ENCODE results near the gene TRABD.

The TRABD gene

DNA sequence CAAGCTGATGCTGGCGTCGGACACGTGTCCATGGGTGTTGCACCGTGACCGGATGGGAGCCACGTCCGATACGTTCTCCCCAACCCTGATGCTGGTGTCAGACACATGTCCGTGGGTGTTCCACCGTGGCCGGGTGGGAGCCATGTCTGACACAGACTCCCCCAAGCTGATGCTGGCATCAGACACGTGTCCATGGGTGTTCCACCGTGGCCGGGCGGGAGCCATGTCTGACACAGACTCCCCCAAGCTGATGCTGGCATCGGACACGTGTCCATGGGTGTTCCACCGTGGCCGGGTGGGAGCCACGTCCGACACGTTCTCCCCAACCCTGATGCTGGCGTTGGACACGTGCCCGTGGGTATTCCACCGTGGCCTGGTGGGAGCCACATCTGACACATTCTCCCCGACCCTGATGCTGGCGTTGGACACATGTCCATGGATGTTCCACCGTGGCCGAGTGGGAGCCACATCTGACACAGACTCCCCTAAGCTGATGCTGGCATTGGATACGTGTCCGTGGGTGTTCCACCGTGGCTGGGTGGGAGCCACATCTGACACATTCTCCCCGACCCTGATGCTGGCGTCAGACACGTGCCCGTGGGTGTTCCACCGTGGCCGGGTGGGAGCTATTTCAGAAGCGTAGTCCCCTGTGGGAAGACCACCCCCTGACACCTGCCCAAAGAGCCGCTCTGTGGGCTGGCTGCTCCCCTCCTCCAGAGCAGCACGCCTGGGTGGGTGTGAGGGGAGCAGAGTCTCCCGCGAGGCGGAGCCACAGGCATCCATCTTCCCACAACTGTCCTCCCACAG is 35.1 kb downstream of the TRABD start:
- H3K36me3 ChIP-seq (replicated peaks; ENCODE audit: insufficient read depth, low read length): no peaks in the 10 kb centered on the region

DNA sequence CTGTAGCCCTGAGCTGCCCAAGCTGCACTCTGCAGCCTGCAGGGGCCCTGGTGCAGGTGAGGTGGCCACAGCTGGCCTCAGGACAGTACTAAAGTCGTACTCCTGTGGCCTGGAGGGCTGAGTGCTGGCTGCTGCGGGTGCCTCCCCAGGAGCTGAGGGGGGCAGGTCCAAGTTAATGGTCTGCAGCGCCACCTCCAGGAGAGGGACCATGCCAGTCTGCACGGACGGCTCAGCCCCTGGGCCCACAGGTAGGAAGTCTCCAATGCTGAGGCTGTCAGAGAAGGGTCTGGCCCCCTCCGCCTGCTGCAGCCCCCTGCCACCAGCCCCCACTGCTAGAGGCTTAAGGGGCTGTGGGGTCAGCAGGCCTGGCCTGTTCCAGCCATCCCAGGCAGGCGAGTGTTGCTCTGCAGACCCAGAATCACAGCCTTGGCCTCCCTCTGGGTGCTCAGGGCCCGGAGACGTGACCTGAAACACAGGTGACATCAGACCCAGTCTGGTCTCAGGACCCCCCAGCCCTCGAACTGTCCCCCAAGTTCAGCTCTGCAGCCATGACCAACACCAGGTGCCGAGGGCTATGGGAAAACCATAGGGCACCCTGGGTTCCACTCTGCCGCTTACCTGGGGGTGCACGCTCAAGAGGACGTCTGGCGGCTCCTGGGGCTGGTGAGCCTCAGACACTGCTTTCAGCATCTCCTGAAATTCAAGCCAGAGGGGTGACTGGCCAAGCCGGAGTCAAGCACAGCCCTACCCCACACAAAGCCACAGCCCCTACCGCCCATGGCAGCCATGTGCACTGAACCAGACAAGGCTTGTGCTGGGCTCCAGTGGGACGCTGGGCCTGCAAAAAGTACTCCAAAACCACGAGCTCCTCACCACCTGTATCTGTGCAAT is 35.9 kb downstream of the TRABD start:
- no peaks in the 10 kb centered on the region for H3K36me3 ChIP-seq (replicated peaks; ENCODE audit: insufficient read depth, low read length)
- H3K4me2 ChIP-seq (ENCODE audit: low read depth, low read length): no peak overlapping the region
- TF ChIP-seq, protein P1, sequence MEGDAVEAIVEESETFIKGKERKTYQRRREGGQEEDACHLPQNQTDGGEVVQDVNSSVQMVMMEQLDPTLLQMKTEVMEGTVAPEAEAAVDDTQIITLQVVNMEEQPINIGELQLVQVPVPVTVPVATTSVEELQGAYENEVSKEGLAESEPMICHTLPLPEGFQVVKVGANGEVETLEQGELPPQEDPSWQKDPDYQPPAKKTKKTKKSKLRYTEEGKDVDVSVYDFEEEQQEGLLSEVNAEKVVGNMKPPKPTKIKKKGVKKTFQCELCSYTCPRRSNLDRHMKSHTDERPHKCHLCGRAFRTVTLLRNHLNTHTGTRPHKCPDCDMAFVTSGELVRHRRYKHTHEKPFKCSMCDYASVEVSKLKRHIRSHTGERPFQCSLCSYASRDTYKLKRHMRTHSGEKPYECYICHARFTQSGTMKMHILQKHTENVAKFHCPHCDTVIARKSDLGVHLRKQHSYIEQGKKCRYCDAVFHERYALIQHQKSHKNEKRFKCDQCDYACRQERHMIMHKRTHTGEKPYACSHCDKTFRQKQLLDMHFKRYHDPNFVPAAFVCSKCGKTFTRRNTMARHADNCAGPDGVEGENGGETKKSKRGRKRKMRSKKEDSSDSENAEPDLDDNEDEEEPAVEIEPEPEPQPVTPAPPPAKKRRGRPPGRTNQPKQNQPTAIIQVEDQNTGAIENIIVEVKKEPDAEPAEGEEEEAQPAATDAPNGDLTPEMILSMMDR (IDR thresholded peaks at IDR 0.05; ENCODE audit: low read length): no peak
- TF ChIP-seq EZH2 (optimal IDR thresholded peaks at IDR 0.05; ENCODE audit: low read depth, low read length): no peak
- TF ChIP-seq EZH2phosphoT487 (IDR thresholded peaks at IDR 0.05; ENCODE audit: low read length): no peak
- no peaks in the 10 kb centered on the region for H3K4me1 ChIP-seq (ENCODE audit: low read length)
- no peak overlapping the region for H3K27ac ChIP-seq (ENCODE audit: low read length)
- no peaks in the 10 kb centered on the region for H3K9me3 ChIP-seq (replicated peaks; ENCODE audit: insufficient read depth, low read length)
- no peak overlapping the region for H2AFZ ChIP-seq (ENCODE audit: low read length)
- H3F3A ChIP-seq (ENCODE audit: insufficient read depth, low read length): no peaks in the 10 kb centered on the region
- no peaks in the 10 kb centered on the region for H3K27me3 ChIP-seq (replicated peaks; ENCODE audit: insufficient read depth, low read length)
- no peak overlapping the region for H3K4me3 ChIP-seq (ENCODE audit: low read length)
- no peaks in the 10 kb centered on the region for H3K79me2 ChIP-seq (ENCODE audit: low read length)
- no peak overlapping the region for H3K9ac ChIP-seq (ENCODE audit: low read length)
- H4K20me1 ChIP-seq (ENCODE audit: insufficient read depth, low read length): no peaks in the 10 kb centered on the region
- DNase-seq: no peak
- no peaks in the 10 kb centered on the region for H3K9me2 ChIP-seq (replicated peaks; ENCODE audit: insufficient read depth, low read length)

More for the DNA sequence above, 35.1 kb downstream of the TRABD start:
- H3K9ac ChIP-seq (ENCODE audit: low read length): no peak overlapping the region
- H3K79me2 ChIP-seq (ENCODE audit: low read length): no peaks in the 10 kb centered on the region
- H3K27ac ChIP-seq (ENCODE audit: low read length): no peak overlapping the region
- no peaks in the 10 kb centered on the region for H3F3A ChIP-seq (ENCODE audit: insufficient read depth, low read length)
- no peaks in the 10 kb centered on the region for H3K9me2 ChIP-seq (replicated peaks; ENCODE audit: insufficient read depth, low read length)
- no peak overlapping the region for H2AFZ ChIP-seq (ENCODE audit: low read length)
- no peak for DNase-seq
- no peaks in the 10 kb centered on the region for H3K27me3 ChIP-seq (replicated peaks; ENCODE audit: insufficient read depth, low read length)
- no peaks in the 10 kb centered on the region for H4K20me1 ChIP-seq (ENCODE audit: insufficient read depth, low read length)
- no peaks in the 10 kb centered on the region for H3K4me1 ChIP-seq (ENCODE audit: low read length)
- no peaks in the 10 kb centered on the region for H3K9me3 ChIP-seq (replicated peaks; ENCODE audit: insufficient read depth, low read length)
- no peak overlapping the region for H3K4me2 ChIP-seq (ENCODE audit: low read depth, low read length)
- no peak overlapping the region for H3K4me3 ChIP-seq (ENCODE audit: low read length)
- TF ChIP-seq, protein P1 (IDR thresholded peaks at IDR 0.05; ENCODE audit: low read length): no peak
- TF ChIP-seq EZH2phosphoT487 (IDR thresholded peaks at IDR 0.05; ENCODE audit: low read length) (no peak), EZH2 (optimal IDR thresholded peaks at IDR 0.05; ENCODE audit: low read depth, low read length) (no peak)

DNA sequence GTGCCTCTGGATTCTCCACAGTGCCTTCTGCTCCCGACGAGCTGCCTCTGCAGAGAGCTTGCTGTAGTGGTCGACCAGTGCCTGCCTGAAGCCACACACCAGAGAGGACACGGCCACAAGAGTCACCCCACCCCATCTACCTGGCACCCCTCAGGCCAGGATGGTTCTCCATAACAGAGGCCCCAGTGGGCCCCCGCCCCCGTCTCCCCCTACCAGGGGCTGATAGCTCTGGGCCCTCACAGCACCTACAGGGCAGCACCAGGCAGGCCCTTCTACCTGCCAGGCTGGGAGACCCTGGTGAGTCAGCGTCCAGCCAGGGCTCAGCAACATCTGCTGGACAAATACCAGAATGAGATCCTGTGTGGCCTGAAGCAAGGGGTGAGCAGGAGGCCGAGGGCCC is 36.8 kb downstream of the TRABD start:
- Histone ChIP-seq H3K4me2 (ENCODE audit: low read depth, low read length) (no peak overlapping the region), H3K4me3 (ENCODE audit: low read length) (no peak overlapping the region), H3K9me3 (replicated peaks; ENCODE audit: insufficient read depth, low read length) (no peaks in the 10 kb centered on the region), H3F3A (ENCODE audit: insufficient read depth, low read length) (no peaks in the 10 kb centered on the region), H4K20me1 (ENCODE audit: insufficient read depth, low read length) (no peaks in the 10 kb centered on the region), H2AFZ (ENCODE audit: low read length) (no peak overlapping the region), H3K9ac (ENCODE audit: low read length) (no peak overlapping the region), H3K4me1 (ENCODE audit: low read length) (no peaks in the 10 kb centered on the region), H3K36me3 (replicated peaks; ENCODE audit: insufficient read depth, low read length) (no peaks in the 10 kb centered on the region), H3K79me2 (ENCODE audit: low read length) (no peaks in the 10 kb centered on the region), H3K27ac (ENCODE audit: low read length) (no peak overlapping the region), H3K27me3 (replicated peaks; ENCODE audit: insufficient read depth, low read length) (no peaks in the 10 kb centered on the region), H3K9me2 (replicated peaks; ENCODE audit: insufficient read depth, low read length) (no peaks in the 10 kb centered on the region)
- no peak for DNase-seq
- TF ChIP-seq EZH2 (optimal IDR thresholded peaks at IDR 0.05; ENCODE audit: low read depth, low read length): no peak
- TF ChIP-seq, protein P1 (IDR thresholded peaks at IDR 0.05; ENCODE audit: low read length): no peak
- TF ChIP-seq EZH2phosphoT487 (IDR thresholded peaks at IDR 0.05; ENCODE audit: low read length): no peak
